ENCODE measurements around the gene MBD3L4.
"Not testable (repeated sequence)": the region's sequence is repeated elsewhere in the genome, so short reads cannot be mapped to it uniquely, and the experiment has no call there.

MBD3L4 gene

GRCh38 chr19:7063339-7063738 lies 23.4 kb upstream of the MBD3L4 start:
- Histone ChIP-seq H3K27me3 (ENCODE audit: low read depth) (no peaks in the 10 kb centered on the region), H3K36me3 (replicated peaks) (no peaks in the 10 kb centered on the region), H3K4me1 (no peaks in the 10 kb centered on the region), H3K4me3 (no peak overlapping the region), H3K9me3 (no peaks in the 10 kb centered on the region)
- in situ Hi-C loops (cut with MboI; ENCODE audit: low sequenced_read_pairs) = no loop called here
- no peak for DNase-seq (ENCODE audit: low spot score in 2 of 2)

GRCh38 chr19:7059977-7060376 lies 20.0 kb upstream of the MBD3L4 start:
- H3K4me1 ChIP-seq; DNase-seq (ENCODE audit: low spot score in 2 of 2); H3K9me3 ChIP-seq; in situ Hi-C loops (cut with MboI; ENCODE audit: low sequenced_read_pairs); H3K4me3 ChIP-seq; H3K27me3 ChIP-seq (ENCODE audit: low read depth); H3K36me3 ChIP-seq (replicated peaks): not testable (repeated sequence)

GRCh38 chr19:7058576-7058975 lies 18.6 kb upstream of the MBD3L4 start, which contains the start of gene MBD3L3:
Gene MBD3L3, minus strand, starts transcription at chr19:7058676. Its CDS starts 71 bp downstream, at chr19:7058605.
- H3K4me3 ChIP-seq; H3K36me3 ChIP-seq (replicated peaks); H3K9me3 ChIP-seq; DNase-seq (ENCODE audit: low spot score in 2 of 2); in situ Hi-C loops (cut with MboI; ENCODE audit: low sequenced_read_pairs); H3K27me3 ChIP-seq (ENCODE audit: low read depth); H3K4me1 ChIP-seq: not testable (repeated sequence)

- H3K4me3 ChIP-seq; in situ Hi-C loops (cut with MboI; ENCODE audit: low sequenced_read_pairs); H3K4me1 ChIP-seq; H3K9me3 ChIP-seq; H3K27me3 ChIP-seq (ENCODE audit: low read depth); DNase-seq (ENCODE audit: low spot score in 2 of 2); H3K36me3 ChIP-seq (replicated peaks): not testable (repeated sequence)
These were observed 16.4 kb upstream of the MBD3L4 start for GRCh38 chr19:7056371-7056770.

- H3K4me3 ChIP-seq; in situ Hi-C loops (cut with MboI; ENCODE audit: low sequenced_read_pairs); H3K9me3 ChIP-seq; H3K36me3 ChIP-seq (replicated peaks); DNase-seq (ENCODE audit: low spot score in 2 of 2); H3K4me1 ChIP-seq; H3K27me3 ChIP-seq (ENCODE audit: low read depth): not testable (repeated sequence)
These were observed 15.7 kb upstream of the MBD3L4 start for GRCh38 chr19:7055679-7056078.

- H3K4me3 ChIP-seq; in situ Hi-C loops (cut with MboI; ENCODE audit: low sequenced_read_pairs); H3K4me1 ChIP-seq; DNase-seq (ENCODE audit: low spot score in 2 of 2); H3K36me3 ChIP-seq (replicated peaks); H3K27me3 ChIP-seq (ENCODE audit: low read depth); H3K9me3 ChIP-seq: not testable (repeated sequence)
These were observed 14.8 kb upstream of the MBD3L4 start for GRCh38 chr19:7054635-7055368.

- H3K4me1 ChIP-seq; H3K27me3 ChIP-seq (ENCODE audit: low read depth); DNase-seq (ENCODE audit: low spot score in 2 of 2); in situ Hi-C loops (cut with MboI; ENCODE audit: low sequenced_read_pairs); H3K36me3 ChIP-seq (replicated peaks); H3K9me3 ChIP-seq; H3K4me3 ChIP-seq: not testable (repeated sequence)
These were observed 12.9 kb upstream of the MBD3L4 start for GRCh38 chr19:7052896-7053295.

- DNase-seq (ENCODE audit: low spot score in 2 of 2); H3K9me3 ChIP-seq: not testable (repeated sequence)
These were observed 11.4 kb upstream of the MBD3L4 start for GRCh38 chr19:7051421-7051820.

GRCh38 chr19:7049021-7049420 lies 9.0 kb upstream of the MBD3L4 start, which contains the start of gene MBD3L2:
Gene MBD3L2, plus strand, starts transcription at chr19:7049321. Its CDS starts 53 bp downstream, at chr19:7049374.
- H3K27me3 ChIP-seq (ENCODE audit: low read depth); H3K36me3 ChIP-seq (replicated peaks); H3K9me3 ChIP-seq; H3K4me3 ChIP-seq; H3K4me1 ChIP-seq; in situ Hi-C loops (cut with MboI; ENCODE audit: low sequenced_read_pairs); DNase-seq (ENCODE audit: low spot score in 2 of 2): not testable (repeated sequence)

More at GRCh38 chr19:7051421-7051820, 11.4 kb upstream of the MBD3L4 start:
- in situ Hi-C loops (cut with MboI; ENCODE audit: low sequenced_read_pairs); H3K27me3 ChIP-seq (ENCODE audit: low read depth); H3K36me3 ChIP-seq (replicated peaks); H3K4me3 ChIP-seq; H3K4me1 ChIP-seq: not testable (repeated sequence)

GRCh38 chr19:7041563-7041962 lies 1.6 kb upstream of the MBD3L4 start:
- DNase-seq (ENCODE audit: low spot score in 2 of 2); H3K9me3 ChIP-seq; H3K4me3 ChIP-seq; H3K27me3 ChIP-seq (ENCODE audit: low read depth); H3K36me3 ChIP-seq (replicated peaks); in situ Hi-C loops (cut with MboI; ENCODE audit: low sequenced_read_pairs); H3K4me1 ChIP-seq: not testable (repeated sequence)

GRCh38 chr19:7030278-7030677 lies 9.7 kb downstream of the MBD3L4 start, which contains the start of gene MBD3L5:
Gene MBD3L5, plus strand, starts transcription at chr19:7030578. Its CDS starts 34 bp downstream, at chr19:7030612.
- DNase-seq (ENCODE audit: low spot score in 2 of 2); H3K36me3 ChIP-seq (replicated peaks); in situ Hi-C loops (cut with MboI; ENCODE audit: low sequenced_read_pairs); H3K4me1 ChIP-seq; H3K4me3 ChIP-seq; H3K27me3 ChIP-seq (ENCODE audit: low read depth); H3K9me3 ChIP-seq: not testable (repeated sequence)

GRCh38 chr19:7028790-7029189 lies 11.2 kb downstream of the MBD3L4 start:
- in situ Hi-C loops (cut with MboI; ENCODE audit: low sequenced_read_pairs); H3K36me3 ChIP-seq (replicated peaks); DNase-seq (ENCODE audit: low spot score in 2 of 2); H3K9me3 ChIP-seq; H3K4me3 ChIP-seq; H3K4me1 ChIP-seq; H3K27me3 ChIP-seq (ENCODE audit: low read depth): not testable (repeated sequence)

GRCh38 chr19:7021331-7021730 lies 18.6 kb downstream of the MBD3L4 start, which contains the start of gene MBD3L2B:
Gene MBD3L2B, minus strand, starts transcription at chr19:7021431. Its CDS starts 34 bp downstream, at chr19:7021397.
- H3K36me3 ChIP-seq (replicated peaks); H3K27me3 ChIP-seq (ENCODE audit: low read depth); H3K4me3 ChIP-seq; H3K4me1 ChIP-seq; DNase-seq (ENCODE audit: low spot score in 2 of 2); H3K9me3 ChIP-seq; in situ Hi-C loops (cut with MboI; ENCODE audit: low sequenced_read_pairs): not testable (repeated sequence)

GRCh38 chr19:7018828-7019227 lies 21.2 kb downstream of the MBD3L4 start:
- in situ Hi-C loops (cut with MboI; ENCODE audit: low sequenced_read_pairs) = no loop called here
- Histone ChIP-seq H3K27me3 (ENCODE audit: low read depth) (no peaks in the 10 kb centered on the region), H3K4me1 (no peaks in the 10 kb centered on the region), H3K9me3 (no peaks in the 10 kb centered on the region), H3K4me3 (no peak overlapping the region), H3K36me3 (replicated peaks) (no peaks in the 10 kb centered on the region)
- no peak for DNase-seq (ENCODE audit: low spot score in 2 of 2)

GRCh38 chr19:7013678-7014077 lies 26.3 kb downstream of the MBD3L4 start:
- Histone ChIP-seq H3K36me3 (replicated peaks) (no peaks in the 10 kb centered on the region), H3K9me3 (no peaks in the 10 kb centered on the region), H3K4me1 (no peaks in the 10 kb centered on the region), H3K27me3 (ENCODE audit: low read depth) (no peaks in the 10 kb centered on the region), H3K4me3 (no peak overlapping the region)
- no peak for DNase-seq (ENCODE audit: low spot score in 2 of 2)
- in situ Hi-C loops (cut with MboI; ENCODE audit: low sequenced_read_pairs) = no loop called here

All from HAP-1 (cell line).